ENCODE results near the gene TEX13D.

TEX13D gene

DNA sequence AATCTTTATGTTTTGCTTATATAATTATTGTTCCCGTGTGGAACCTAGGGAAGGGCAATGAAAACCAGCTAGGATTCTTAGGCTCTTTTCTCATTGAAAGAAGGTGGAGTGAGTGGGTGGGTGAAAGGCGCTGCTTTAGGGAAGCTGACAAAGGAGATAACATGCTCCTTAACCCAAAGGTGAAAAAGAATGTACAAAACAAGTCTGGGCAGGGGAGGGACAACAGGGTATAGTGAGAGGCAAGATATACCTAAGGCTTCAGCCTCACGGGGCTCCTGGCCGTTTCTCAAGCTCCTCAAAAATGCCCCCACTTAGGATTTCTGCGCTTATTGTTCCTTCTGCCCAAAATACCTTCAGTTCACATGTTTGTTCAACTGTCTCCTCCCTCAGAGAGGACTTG lies 15.7 kb downstream of the TEX13D start:
- no peak for DNase-seq (ENCODE audit: low read depth in 1 of 2, low spot score in 1 of 2)

GRCh38 chrX:124348885-124349453 lies 16.5 kb downstream of the TEX13D start:
- no peak for DNase-seq (ENCODE audit: low read depth in 1 of 2, low spot score in 1 of 2)

DNA sequence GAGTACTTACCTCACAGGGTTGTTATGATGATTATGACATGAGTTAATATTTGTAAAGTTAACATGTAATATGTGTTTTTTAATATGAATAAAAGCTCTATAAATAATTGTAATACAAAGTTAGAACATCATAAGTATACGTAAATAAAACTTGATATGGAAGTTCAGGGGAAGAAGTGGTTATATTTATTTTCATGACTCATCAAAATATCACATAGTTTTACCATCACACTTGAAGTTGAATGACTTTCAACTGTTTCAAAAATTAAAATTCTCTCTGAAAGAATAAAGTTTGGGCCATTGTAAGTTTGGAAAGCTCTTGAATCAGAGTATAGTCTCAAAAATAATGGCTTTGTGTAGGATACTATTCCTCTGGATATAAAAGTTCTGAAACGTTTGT lies 22.2 kb downstream of the TEX13D start:
- DNase-seq (ENCODE audit: low read depth in 1 of 2, low spot score in 1 of 2) = no peak

DNA sequence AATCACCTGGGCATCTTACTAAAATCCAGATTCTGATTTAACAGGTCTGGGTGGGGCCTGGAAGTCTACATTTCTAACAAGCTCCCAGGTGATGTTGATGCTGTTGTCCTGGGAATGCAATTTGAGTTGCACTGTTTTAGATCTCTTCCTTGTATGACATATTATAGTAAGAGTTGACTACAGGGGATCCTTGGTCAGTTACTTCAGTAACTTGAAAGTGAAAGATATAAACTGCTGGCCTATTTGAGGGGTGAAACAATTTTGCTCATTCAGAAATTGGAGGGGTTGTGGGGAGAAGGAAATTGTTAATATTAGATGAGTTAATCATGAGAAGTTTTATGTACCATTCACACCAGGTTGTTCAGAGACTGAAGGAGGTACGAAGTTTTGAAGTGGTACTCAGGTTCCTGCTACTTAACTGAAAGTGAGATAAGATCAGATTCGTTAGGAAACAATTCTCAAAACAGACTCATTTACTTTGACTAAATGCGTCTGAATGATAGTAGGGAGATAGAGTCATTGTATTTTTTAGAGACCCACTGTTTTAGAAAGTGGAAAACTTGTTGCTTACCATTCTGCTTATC lies 26.4 kb downstream of the TEX13D start:
- DNase-seq (ENCODE audit: low read depth in 1 of 2, low spot score in 1 of 2) = no peak

- DNase-seq (ENCODE audit: low read depth in 1 of 2, low spot score in 1 of 2) = no peak
Observed at GRCh38 chrX:124362072-124362471, 29.6 kb downstream of the TEX13D start.

DNA sequence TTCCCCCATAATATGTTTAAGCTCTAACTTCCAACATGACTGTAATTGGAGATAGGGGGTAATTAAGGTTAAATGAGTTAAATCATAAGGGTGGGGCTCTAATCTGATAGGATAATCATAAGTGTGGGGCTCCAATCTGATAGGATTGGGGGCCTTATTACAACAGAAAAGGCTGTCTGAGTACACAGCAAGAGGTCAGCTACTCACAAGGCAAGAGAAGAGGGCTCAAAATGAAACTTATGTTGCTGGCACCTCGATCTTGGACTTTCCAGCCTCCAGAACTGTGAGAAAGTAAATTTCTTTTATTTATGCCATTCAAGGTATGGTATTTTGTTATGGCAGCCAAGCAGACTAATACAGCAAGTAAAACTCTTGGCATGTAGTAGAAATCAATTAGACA lies 30.3 kb downstream of the TEX13D start:
- no peak for DNase-seq (ENCODE audit: low read depth in 1 of 2, low spot score in 1 of 2)

GRCh38 chrX:124369722-124370121 lies 37.3 kb downstream of the TEX13D start:
- DNase-seq (ENCODE audit: low read depth in 1 of 2, low spot score in 1 of 2) = no peak

GRCh38 chrX:124373348-124373747 lies 40.9 kb downstream of the TEX13D start:
- DNase-seq (ENCODE audit: low read depth in 1 of 2, low spot score in 1 of 2) = no peak

DNA sequence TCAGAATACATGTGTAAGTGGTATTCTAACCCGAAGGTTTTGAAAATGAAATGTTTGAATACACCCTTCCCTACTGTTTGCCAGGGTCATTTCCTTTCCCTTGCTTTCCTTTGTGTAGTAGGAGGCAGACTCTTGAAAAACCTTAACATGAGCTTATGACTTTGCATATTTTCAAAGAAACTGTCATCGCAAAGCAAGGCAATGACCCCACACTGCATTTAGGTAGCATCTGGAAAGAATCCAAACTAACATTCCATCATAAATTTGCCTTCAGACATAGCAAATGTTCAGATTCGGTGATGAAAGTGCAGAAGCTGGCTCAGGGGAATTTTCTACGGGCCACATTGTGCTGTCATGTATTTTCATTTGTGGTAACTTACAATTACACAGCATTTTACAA lies 46.2 kb downstream of the TEX13D start:
- no peak for DNase-seq (ENCODE audit: low read depth in 1 of 2, low spot score in 1 of 2)

- no peak for DNase-seq (ENCODE audit: low read depth in 1 of 2, low spot score in 1 of 2)
Observed at GRCh38 chrX:124383354-124383753, 50.9 kb downstream of the TEX13D start.

GRCh38 chrX:124386401-124386800 lies 53.9 kb downstream of the TEX13D start:
- DNase-seq (ENCODE audit: low read depth in 1 of 2, low spot score in 1 of 2) = no peak

Measured in activated T-helper 1 cell treated with anti-CD3 and anti-CD28 coated beads, Interleukin-2, amount 50 U/mL, for 16 hours (primary cell).